Spleen (tissue), 11 donors: ENCODE results near the gene DMD. TPM values are rescaled to one million over a fixed set of nuclear protein-coding genes. Genes with fewer than 3 reads are reported as not detected.
A peak's percentile ranks its signal among the peaks of the same experiment; 100 is the strongest.
"Not testable (repeated sequence)": the region's sequence is repeated elsewhere in the genome, so short reads cannot be mapped to it uniquely, and the experiment has no call there.

Experiments used
- DNase-seq: peaks from one replicate; pipeline ENCODE4 v3.0.0-alpha.2; 2020
- H3K27ac ChIP-seq, 8 donors: fragments of 200-600 bp; sonication (generic) in 7 of 8; 1 replicate in 4 of 8; 2 replicates in 4 of 8; pipeline versions ENCODE4 v1.5.0 to v1.8.0; 2016 to 2021; ENCODE audit warnings: inconsistent platforms in 4 of 8, mild to moderate bottlenecking in 4 of 8, moderate library complexity in 1 of 8
- H3K27me3 ChIP-seq, 7 donors: fragments of 200-600 bp; sonication (generic) in 6 of 7; replicated peaks in 1 of 7; 1 replicate in 4 of 7; 2 replicates in 3 of 7; pipeline versions ENCODE4 v1.5.0 to v1.8.0; 2016 to 2021; ENCODE audit warnings: inconsistent platforms in 3 of 7, mild to moderate bottlenecking in 1 of 7
- H3K36me3 ChIP-seq, 6 donors: fragments of 200-600 bp; sonication (generic) in 5 of 6; 1 replicate in 4 of 6; 2 replicates in 2 of 6; pipeline versions ENCODE4 v1.5.0 to v1.8.0; 2016 to 2021; ENCODE audit warnings: inconsistent platforms in 2 of 6
- H3K4me1 ChIP-seq, 6 donors: fragments of 200-600 bp; sonication (generic) in 5 of 6; 1 replicate in 3 of 6; 2 replicates in 3 of 6; pipeline versions ENCODE4 v1.5.0 to v1.8.0; 2016 to 2021; ENCODE audit warnings: inconsistent platforms in 3 of 6
- H3K4me3 ChIP-seq, 8 donors: fragments of 200-600 bp; sonication (generic) in 7 of 8; 1 replicate in 4 of 8; 2 replicates in 4 of 8; pipeline versions ENCODE4 v1.5.0 to v1.8.0; 2016 to 2021; ENCODE audit warnings: inconsistent platforms in 4 of 8, mild to moderate bottlenecking in 4 of 8, moderate library complexity in 2 of 8
- H3K9me3 ChIP-seq, 8 donors: fragments of 200-600 bp; sonication (generic) in 7 of 8; 1 replicate in 4 of 8; 2 replicates in 4 of 8; pipeline versions ENCODE4 v1.5.0 to v1.8.0; 2016 to 2021; ENCODE audit warnings: inconsistent platforms in 4 of 8
- POLR2A ChIP-seq, 3 donors: fragments of 450-650 bp; IDR thresholded peaks; one replicate each; pipeline ENCODE4 v1.5.1; 2017; ENCODE audit warnings: antibody characterized with exemption in 3 of 3, mild to moderate bottlenecking in 1 of 3
- POLR2AphosphoS5 ChIP-seq, 3 donors: sonication (generic); formaldehyde crosslinking; IDR thresholded peaks; one replicate each; pipeline ENCODE4 v1.5.1; 2017; ENCODE audit warnings: antibody characterized with exemption in 3 of 3
- WGBS, 5 donors: extraction: QIAGEN DNeasy Blood & Tissue Kit in 3 of 5; methylation state at CpG; one replicate each; pipeline versions ENCODE4 v1.1.5 to v1.1.7; 2013 to 2018; 5-methylcytosine and 5-hydroxymethylcytosine counted together
- intact Hi-C: fragments of 100-400 bp; cut with DNase I; formaldehyde crosslinking; loops from one replicate; pipeline ENCODE4 v1.15.0; 2023; ENCODE audit warnings: low total_unique reads
- polyA plus RNA-seq, 3 donors: library from polyadenylated mRNA; stranded (reverse); fragments of 200-250 nt; gene quantifications; one replicate each; pipeline ENCODE4 v1.2.1, GENCODE V29; 2013
- total RNA-seq, 7 donors: library from RNA; depleted of rRNA in 3 of 7; stranded (reverse); fragments of >200 nt in 3 of 7; fragmentation: NEBNext Ultra II Directional in 4 of 7; extraction: Animal tissue kit (Norgen Biotek cat#: 25700) in 4 of 7; gene quantifications; one replicate each; pipeline versions ENCODE4 v1.1.0 to v1.2.1, GENCODE V29; 2016 to 2021
- TF ChIP-seq, protein P1 (sequence below), 11 experiments: fragments of 200-600 bp in 7 of 11; fragments of 450-650 bp in 4 of 11; sonication (generic) in 4 of 11; IDR thresholded peaks in 8 of 11; conservative IDR thresholded peaks in 3 of 11; 1 replicate in 7 of 11; 2 replicates in 4 of 11; pipeline versions ENCODE4 v1.4.0 to v1.8.0; 2016 to 2021; ENCODE audit warnings: antibody characterized with exemption in 11 of 11, inconsistent platforms in 4 of 11, mild to moderate bottlenecking in 1 of 11
- donor health status: healthy with polysubstance abuse.
- donor health status: DM: no; HTN: no; CAD: no; lungs with moderate emphysema.
- donor health status: DM: no; HTN: no; CAD: no.
- donor health status: Bipolar disorder and iron deficiency.
- donor health status: healthy.
- donor health status: DM: no; HTN: no; CAD: no.
- donor health status: DM: yes; HTN: yes; CAD: no.

Gene DMD
- total and polyA plus RNA-seq, 10 donors: 1.3 to 11.3 (median 4.4) TPM

GRCh38 chrX:33188881-33189280 is 22.5 kb downstream of the DMD start:
- no peak for DNase-seq
- intact Hi-C loops: no loop called here
- no peaks in the 10 kb centered on the region for H3K9me3 ChIP-seq
- TF ChIP-seq, protein P1, sequence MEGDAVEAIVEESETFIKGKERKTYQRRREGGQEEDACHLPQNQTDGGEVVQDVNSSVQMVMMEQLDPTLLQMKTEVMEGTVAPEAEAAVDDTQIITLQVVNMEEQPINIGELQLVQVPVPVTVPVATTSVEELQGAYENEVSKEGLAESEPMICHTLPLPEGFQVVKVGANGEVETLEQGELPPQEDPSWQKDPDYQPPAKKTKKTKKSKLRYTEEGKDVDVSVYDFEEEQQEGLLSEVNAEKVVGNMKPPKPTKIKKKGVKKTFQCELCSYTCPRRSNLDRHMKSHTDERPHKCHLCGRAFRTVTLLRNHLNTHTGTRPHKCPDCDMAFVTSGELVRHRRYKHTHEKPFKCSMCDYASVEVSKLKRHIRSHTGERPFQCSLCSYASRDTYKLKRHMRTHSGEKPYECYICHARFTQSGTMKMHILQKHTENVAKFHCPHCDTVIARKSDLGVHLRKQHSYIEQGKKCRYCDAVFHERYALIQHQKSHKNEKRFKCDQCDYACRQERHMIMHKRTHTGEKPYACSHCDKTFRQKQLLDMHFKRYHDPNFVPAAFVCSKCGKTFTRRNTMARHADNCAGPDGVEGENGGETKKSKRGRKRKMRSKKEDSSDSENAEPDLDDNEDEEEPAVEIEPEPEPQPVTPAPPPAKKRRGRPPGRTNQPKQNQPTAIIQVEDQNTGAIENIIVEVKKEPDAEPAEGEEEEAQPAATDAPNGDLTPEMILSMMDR (IDR thresholded peaks at IDR 0.05 in 8 of 11, conservative IDR thresholded peaks at IDR 0.05 in 3 of 11): no peak
- TF ChIP-seq POLR2A (IDR thresholded peaks at IDR 0.05) (no peak), POLR2AphosphoS5 (IDR thresholded peaks at IDR 0.05) (no peak)
- no peaks in the 10 kb centered on the region for H3K36me3 ChIP-seq
- H3K27me3 ChIP-seq: no peaks in the 10 kb centered on the region
- no peaks in the 10 kb centered on the region for H3K4me1 ChIP-seq
- H3K4me3 ChIP-seq: no peak overlapping the region
- H3K27ac ChIP-seq: no peak overlapping the region

- intact Hi-C loops: no loop called here
- no peaks in the 10 kb centered on the region for H3K4me1 ChIP-seq
- DNase-seq: no peak
- H3K27ac ChIP-seq: no peak overlapping the region
- WGBS, 5 donors: 20 to 36% (median 23%) methylated on average over 3 of the region's 3 CpGs
- H3K36me3 ChIP-seq: no peaks in the 10 kb centered on the region
- TF ChIP-seq POLR2A (IDR thresholded peaks at IDR 0.05): no peak
- no peak for TF ChIP-seq POLR2AphosphoS5 (IDR thresholded peaks at IDR 0.05)
- TF ChIP-seq, protein P1 (IDR thresholded peaks at IDR 0.05 in 8 of 11, conservative IDR thresholded peaks at IDR 0.05 in 3 of 11): no peak
- H3K27me3 ChIP-seq: no peaks in the 10 kb centered on the region
- H3K4me3 ChIP-seq: no peak overlapping the region
- no peaks in the 10 kb centered on the region for H3K9me3 ChIP-seq
Measured at GRCh38 chrX:33188286-33188685, 23.1 kb downstream of the DMD start.

DNA sequence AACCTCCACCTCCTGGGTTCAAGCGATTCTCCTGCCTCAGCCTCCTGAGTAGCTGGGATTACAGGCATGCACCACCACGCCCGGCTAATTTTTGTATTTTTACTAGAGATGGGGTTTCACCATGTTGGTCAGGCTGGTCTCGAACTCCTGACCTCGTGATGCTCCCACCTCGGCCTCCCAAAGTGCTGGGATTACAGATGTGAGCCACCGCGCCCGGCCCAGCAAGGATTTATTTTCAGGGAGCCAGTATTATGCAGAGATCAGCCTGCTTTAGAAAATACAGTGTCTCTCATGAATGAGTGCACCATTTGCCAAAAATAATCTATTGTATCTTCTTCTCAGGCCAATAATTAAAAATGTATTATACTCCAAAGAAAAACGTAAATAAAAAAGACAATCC is 26.5 kb downstream of the DMD start:
- 74 to 92% (median 77%) methylated on average over 8 to 10 of the region's 10 CpGs for WGBS, 5 donors
- H3K4me1 ChIP-seq, H3K4me3 ChIP-seq, H3K27me3 ChIP-seq, H3K36me3 ChIP-seq, H3K9me3 ChIP-seq, intact Hi-C loops, H3K27ac ChIP-seq: not testable (repeated sequence)
- DNase-seq: peak; percentile 17

DNA sequence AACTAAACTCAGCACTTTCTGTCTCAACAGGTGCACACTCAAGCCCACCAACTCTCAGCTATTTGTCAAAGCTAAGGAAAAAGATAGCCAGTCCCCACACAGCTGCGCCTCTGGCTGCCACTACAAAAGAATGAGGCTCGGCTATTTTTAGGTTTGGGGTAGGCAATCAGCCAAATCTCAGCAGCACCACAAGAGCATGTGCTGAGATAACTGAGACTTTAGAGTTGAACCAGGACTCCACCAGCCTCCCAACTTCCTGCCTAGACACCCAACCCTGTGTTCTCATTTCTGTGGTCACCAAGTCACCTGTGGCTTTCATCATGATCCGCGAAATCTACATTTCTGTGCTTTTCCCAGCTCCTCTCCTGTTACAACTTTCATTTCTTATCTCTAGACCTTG is 28.0 kb downstream of the DMD start:
- WGBS, 5 donors: 18 to 41% (median 34%) methylated on average over 4 of the region's 4 CpGs
- intact Hi-C loops: no loop called here
- H3K4me3 ChIP-seq: no peak overlapping the region

More for the DNA sequence above, 28.0 kb downstream of the DMD start:
- Histone ChIP-seq H3K4me1 (no peaks in the 10 kb centered on the region), H3K36me3 (no peaks in the 10 kb centered on the region), H3K27ac (no peak overlapping the region), H3K9me3 (no peaks in the 10 kb centered on the region), H3K27me3 (no peaks in the 10 kb centered on the region)
- DNase-seq: no peak
- TF ChIP-seq POLR2AphosphoS5 (IDR thresholded peaks at IDR 0.05): no peak
- TF ChIP-seq, protein P1 (IDR thresholded peaks at IDR 0.05 in 8 of 11, conservative IDR thresholded peaks at IDR 0.05 in 3 of 11): no peak
- TF ChIP-seq POLR2A (IDR thresholded peaks at IDR 0.05): no peak
